NCI-H526 treated with DMSO at 0.1 percent for 48 hours (cell line): ENCODE data around the gene MARK4.
"Not testable (repeated sequence)": the region's sequence is repeated elsewhere in the genome, so short reads cannot be mapped to it uniquely, and the experiment has no call there.

ENCODE experiments used
- DNase-seq: peaks from one replicate; lab custom pipeline; 2025; lab: John Stamatoyannopoulos, UW

MARK4 gene

GRCh38 chr19:45250832-45251451 is at the start of gene MARK4:
MARK4 (plus strand) TSS chr19:45251271; CDS start chr19:45251589, 318 bp downstream.
- DNase-seq, result peak; percentile 32

GRCh38 chr19:45202637-45203036 is 48.4 kb upstream of the MARK4 start:
- no peak for DNase-seq

GRCh38 chr19:45205810-45206209 is 45.3 kb upstream of the MARK4 start:
- DNase-seq, result no peak

- no peak for DNase-seq
Measured at GRCh38 chr19:45206328-45206727, 44.7 kb upstream of the MARK4 start.

- DNase-seq, result no peak
Measured at GRCh38 chr19:45211751-45212381, 39.2 kb upstream of the MARK4 start.

- DNase-seq, result no peak
Measured at GRCh38 chr19:45213031-45213430, 38.0 kb upstream of the MARK4 start.

- DNase-seq, result no peak
Measured at GRCh38 chr19:45215391-45216191, 35.5 kb upstream of the MARK4 start.

GRCh38 chr19:45216667-45217066 is 34.4 kb upstream of the MARK4 start:
- no peak for DNase-seq

GRCh38 chr19:45217193-45217956 is 33.7 kb upstream of the MARK4 start:
- no peak for DNase-seq

- no peak for DNase-seq
Measured at GRCh38 chr19:45217957-45218334, 33.1 kb upstream of the MARK4 start.

GRCh38 chr19:45218426-45218825 is 32.6 kb upstream of the MARK4 start:
- DNase-seq, result no peak

GRCh38 chr19:45218911-45219743 is 31.9 kb upstream of the MARK4 start:
- no peak for DNase-seq

- no peak for DNase-seq
Measured at GRCh38 chr19:45222724-45223123, 28.3 kb upstream of the MARK4 start.

- no peak for DNase-seq
Measured at GRCh38 chr19:45223879-45224278, 27.2 kb upstream of the MARK4 start.

GRCh38 chr19:45224645-45225044 is 26.4 kb upstream of the MARK4 start:
- no peak for DNase-seq

GRCh38 chr19:45229056-45229455 is 22.0 kb upstream of the MARK4 start:
- DNase-seq, result not testable (repeated sequence)

- no peak for DNase-seq
Measured at GRCh38 chr19:45231891-45232290, 19.2 kb upstream of the MARK4 start.

- no peak for DNase-seq
Measured at GRCh38 chr19:45234089-45234869, 16.8 kb upstream of the MARK4 start.

GRCh38 chr19:45235485-45235884 is 15.6 kb upstream of the MARK4 start:
- no peak for DNase-seq

GRCh38 chr19:45238556-45238955 is 12.5 kb upstream of the MARK4 start:
- no peak for DNase-seq
